Testis (tissue), 3 donors: ENCODE data around the gene EXOC1L. TPM values are rescaled to one million over a fixed set of nuclear protein-coding genes. Genes with fewer than 3 reads are reported as not detected.

Experiments used
- DNase-seq: peaks from one replicate; pipeline ENCODE4 v3.0.0-alpha.2; 2019
- H3K27ac ChIP-seq, 2 donors: fragments of 200-600 bp; sonication (generic); one replicate each; pipeline ENCODE4 v1.5.1; 2019
- H3K27me3 ChIP-seq: fragments of 200-600 bp; sonication (generic); one replicate; pipeline ENCODE4 v1.5.1; 2019
- H3K36me3 ChIP-seq: fragments of 200-600 bp; sonication (generic); one replicate; pipeline ENCODE4 v1.5.1; 2017; ENCODE audit warnings: low read depth; ENCODE audit errors: missing control alignments
- H3K4me1 ChIP-seq: fragments of 200-600 bp; sonication (generic); one replicate; pipeline ENCODE4 v1.5.1; 2019
- H3K4me3 ChIP-seq, 2 donors: fragments of 200-600 bp; sonication (generic); one replicate each; pipeline ENCODE4 v1.5.1; 2017 to 2019
- H3K9me3 ChIP-seq: fragments of 200-600 bp; sonication (generic); one replicate; pipeline ENCODE4 v1.5.1; 2017
- CTCF ChIP-seq, 3 experiments: fragments of 450-650 bp in 2 of 3; fragments of 200-600 bp in 1 of 3; sonication (generic) in 1 of 3; IDR thresholded peaks; one replicate each; pipeline ENCODE4 v1.5.1; 2016 to 2019; ENCODE audit warnings: antibody characterized with exemption in 3 of 3, mild to moderate bottlenecking in 2 of 3, moderate library complexity in 1 of 3
- POLR2A ChIP-seq: fragments of 450-650 bp; IDR thresholded peaks from one replicate; pipeline ENCODE4 v1.6.1; 2017; ENCODE audit warnings: antibody characterized with exemption, mild to moderate bottlenecking, moderate library complexity
- WGBS, 2 donors: methylation state at CpG; one replicate each; pipeline ENCODE4 v1.1.5; 2018; 5-methylcytosine and 5-hydroxymethylcytosine counted together
- intact Hi-C: fragments of 100-400 bp; cut with DNase I; formaldehyde crosslinking; loops from one replicate; pipeline ENCODE4 v1.15.1; 2023; ENCODE audit warnings: low total_unique reads
- polyA plus RNA-seq: library from polyadenylated mRNA; stranded (reverse); fragments of 350-450 nt; fragmentation: Illumina TruSeq; extraction: RNeasy Lipid Tissue Mini Kit (QIAGEN cat#74804); gene quantifications from one replicate; pipeline ENCODE4 v1.2.3, GENCODE V29; 2014; ENCODE audit warnings: low read depth, low replicate concordance; ENCODE audit not compliant: insufficient read depth
- total RNA-seq, 2 donors: library from RNA; depleted of rRNA; stranded (reverse); fragments of >200 nt; gene quantifications; one replicate each; pipeline ENCODE4 v1.2.3, GENCODE V29; 2016

Gene EXOC1L
- total and polyA plus RNA-seq, 3 donors from 2014 or later, result 0.50 TPM; not detected in 2

GRCh38 chr4:55817691-55818090 is 1.9 kb upstream of the EXOC1L start:
- no peaks in the 10 kb centered on the region for H3K27me3 ChIP-seq
- DNase-seq, result no peak
- WGBS, 2 donors, result 89 to 92% methylated on average over 3 of the region's 3 CpGs
- TF ChIP-seq POLR2A (no peak), CTCF (IDR thresholded peaks at IDR 0.05) (no peak)
- H3K27ac ChIP-seq, result no peak overlapping the region
- no peak overlapping the region for H3K4me3 ChIP-seq
- H3K36me3 ChIP-seq, result no peaks in the 10 kb centered on the region
- intact Hi-C loops, result no loop called here
- no peaks in the 10 kb centered on the region for H3K9me3 ChIP-seq
- H3K4me1 ChIP-seq, result no peaks in the 10 kb centered on the region

- Histone ChIP-seq H3K9me3 (no peaks in the 10 kb centered on the region), H3K4me3 (no peak overlapping the region), H3K4me1 (no peaks in the 10 kb centered on the region), H3K36me3 (no peaks in the 10 kb centered on the region), H3K27me3 (no peaks in the 10 kb centered on the region), H3K27ac (no peak overlapping the region)
- no peak for DNase-seq
- WGBS, 2 donors, result 23 to 53% methylated on average over 2 of the region's 2 CpGs
- intact Hi-C loops, result no loop called here
- TF ChIP-seq POLR2A (no peak), CTCF (IDR thresholded peaks at IDR 0.05) (no peak)
Measured at GRCh38 chr4:55820279-55820678, 689 bp downstream of the EXOC1L start.

- no peak for TF ChIP-seq CTCF (IDR thresholded peaks at IDR 0.05)
- no peak for TF ChIP-seq POLR2A
- no peak overlapping the region for H3K4me3 ChIP-seq
- no peak for DNase-seq
- H3K36me3 ChIP-seq, result no peaks in the 10 kb centered on the region
- H3K4me1 ChIP-seq, result no peaks in the 10 kb centered on the region
- H3K27ac ChIP-seq, result no peak overlapping the region
- H3K27me3 ChIP-seq, result no peaks in the 10 kb centered on the region
- H3K9me3 ChIP-seq, result no peaks in the 10 kb centered on the region
- intact Hi-C loops, result no loop called here
- WGBS, 2 donors, result 90 to 93% methylated on average over 3 of the region's 3 CpGs
Measured at GRCh38 chr4:55822329-55822728, 2.7 kb downstream of the EXOC1L start.

- intact Hi-C loops, result no loop called here
- Histone ChIP-seq H3K27ac (no peak overlapping the region), H3K36me3 (no peaks in the 10 kb centered on the region), H3K9me3 (no peaks in the 10 kb centered on the region), H3K4me1 (no peaks in the 10 kb centered on the region), H3K27me3 (no peaks in the 10 kb centered on the region), H3K4me3 (no peak overlapping the region)
- no peak for TF ChIP-seq CTCF (IDR thresholded peaks at IDR 0.05)
- no peak for TF ChIP-seq POLR2A
- DNase-seq, result no peak
- 54 to 63% methylated on average over 2 of the region's 2 CpGs for WGBS, 2 donors
Measured at GRCh38 chr4:55824865-55825264, 5.3 kb downstream of the EXOC1L start.

GRCh38 chr4:55826986-55827385 is 7.4 kb downstream of the EXOC1L start:
- Histone ChIP-seq H3K4me3 (no peak overlapping the region), H3K9me3 (no peaks in the 10 kb centered on the region), H3K27ac (no peak overlapping the region), H3K27me3 (no peaks in the 10 kb centered on the region), H3K36me3 (no peaks in the 10 kb centered on the region), H3K4me1 (no peaks in the 10 kb centered on the region)
- no peak for TF ChIP-seq POLR2A
- TF ChIP-seq CTCF (IDR thresholded peaks at IDR 0.05), result no peak
- no peak for DNase-seq
- intact Hi-C loops, result no loop called here
